NCI-H2029 (cell line): ENCODE data around the gene GBX1.

Source experiments
- DNase-seq: peaks from one replicate; lab custom pipeline; 2025; lab: John Stamatoyannopoulos, UW

GBX1 gene

GRCh38 chr7:151173386-151174245 lies 6.1 kb upstream of the GBX1 start:
- no peak for DNase-seq

- DNase-seq: peak; percentile 40
Measured at GRCh38 chr7:151172273-151173141, 5.0 kb upstream of the GBX1 start.

GRCh38 chr7:151168787-151169162 lies 1.3 kb upstream of the GBX1 start:
- DNase-seq: no peak

- no peak for DNase-seq
Measured at GRCh38 chr7:151168003-151168786, 701 bp upstream of the GBX1 start.

GRCh38 chr7:151166629-151167196 lies 781 bp downstream of the GBX1 start:
- no peak for DNase-seq

GRCh38 chr7:151161757-151162156 lies 5.7 kb downstream of the GBX1 start:
- no peak for DNase-seq

- DNase-seq: no peak
Measured at GRCh38 chr7:151157645-151158329, 9.7 kb downstream of the GBX1 start.

- no peak for DNase-seq
Measured at GRCh38 chr7:151152643-151153513, 14.6 kb downstream of the GBX1 start.

GRCh38 chr7:151150388-151150787 lies 17.1 kb downstream of the GBX1 start:
- DNase-seq: no peak

- no peak for DNase-seq
Measured at GRCh38 chr7:151148319-151149259, 18.9 kb downstream of the GBX1 start.

GRCh38 chr7:151146761-151147160 lies 20.7 kb downstream of the GBX1 start:
- DNase-seq: no peak

GRCh38 chr7:151144387-151144786 lies 23.1 kb downstream of the GBX1 start:
- no peak for DNase-seq

GRCh38 chr7:151143261-151144015 lies 24.1 kb downstream of the GBX1 start:
- peak; percentile 67 for DNase-seq

GRCh38 chr7:151142686-151143040 lies 24.8 kb downstream of the GBX1 start:
- DNase-seq: no peak

- no peak for DNase-seq
Measured at GRCh38 chr7:151141855-151142685, 25.4 kb downstream of the GBX1 start.

- no peak for DNase-seq
Measured at GRCh38 chr7:151141311-151141854, 26.1 kb downstream of the GBX1 start.

- no peak for DNase-seq
Measured at GRCh38 chr7:151140826-151141225, 26.7 kb downstream of the GBX1 start.
